Stimulated activated CD4-positive, alpha-beta T cell treated with anti-CD3 and anti-CD28 coated beads, Interleukin-2, amount 100 ng/mL, for 24 hours (primary cell): ENCODE data around the gene ARMC5.
"Not testable (repeated sequence)": the region's sequence is repeated elsewhere in the genome, so short reads cannot be mapped to it uniquely, and the experiment has no call there.

Experiments used
- DNase-seq, 2 donors: peaks; one replicate each; pipeline ENCODE4 v3.0.0-alpha.2; 2020

The ARMC5 gene

DNA sequence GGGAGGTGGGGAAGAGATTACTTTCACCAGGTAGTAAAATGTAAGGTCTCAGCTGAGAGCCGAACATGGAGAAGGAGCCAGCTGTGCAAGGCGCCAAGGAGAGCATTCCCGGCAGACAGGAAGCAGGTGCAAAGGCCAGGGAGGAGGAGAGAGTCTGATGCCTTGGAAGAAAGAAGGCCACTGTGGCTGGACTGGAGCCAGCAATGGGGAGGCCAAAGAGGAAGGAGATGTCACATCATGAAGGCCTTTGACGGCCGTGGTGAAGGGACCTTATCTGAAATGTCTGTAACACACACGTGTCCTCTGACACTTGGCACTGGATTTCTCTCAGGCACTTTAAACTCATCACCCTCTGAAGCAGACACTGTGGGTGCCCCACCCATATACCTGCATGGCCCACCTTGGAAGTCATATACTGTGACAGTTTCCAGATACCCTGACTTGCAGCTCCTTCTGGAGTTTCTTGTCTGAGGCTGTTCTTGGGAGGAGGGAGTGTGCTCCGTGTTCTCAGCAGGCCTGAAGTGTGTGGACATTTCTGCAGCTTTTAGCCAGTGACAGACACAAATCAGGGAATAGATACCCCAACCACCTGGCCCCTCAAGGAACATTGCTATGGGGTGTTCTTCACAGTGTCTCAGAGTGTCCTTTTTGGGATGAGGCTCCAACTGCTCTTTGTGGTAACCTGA, 21.7 kb downstream of the ARMC5 start:
- no peak for DNase-seq

DNA sequence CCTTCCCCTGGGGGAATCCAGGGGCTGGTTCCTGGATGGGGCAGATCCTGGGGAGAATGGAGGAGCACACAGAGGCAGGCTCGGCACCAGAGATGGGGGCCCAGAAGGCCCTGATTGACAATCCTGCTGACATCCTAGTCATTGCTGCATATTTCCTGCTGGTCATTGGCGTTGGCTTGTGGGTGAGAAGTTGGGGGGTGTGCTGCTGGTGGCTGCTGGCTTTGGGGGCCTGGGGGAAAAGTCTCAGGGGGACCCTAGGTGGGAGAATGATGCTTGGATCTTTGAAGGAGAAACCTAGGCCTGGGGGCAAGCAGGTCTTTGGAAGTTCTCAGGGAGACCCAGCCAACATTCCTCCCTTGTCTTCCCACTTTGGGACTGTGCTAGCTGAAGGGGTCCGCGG, 23.8 kb downstream of the ARMC5 start, which contains the start of gene SLC5A2:
SLC5A2 (plus strand) TSS at position 43 of the 400 bp plus-strand sequence; CDS start at position 57, 14 bp downstream.
- DNase-seq = no peak

DNA sequence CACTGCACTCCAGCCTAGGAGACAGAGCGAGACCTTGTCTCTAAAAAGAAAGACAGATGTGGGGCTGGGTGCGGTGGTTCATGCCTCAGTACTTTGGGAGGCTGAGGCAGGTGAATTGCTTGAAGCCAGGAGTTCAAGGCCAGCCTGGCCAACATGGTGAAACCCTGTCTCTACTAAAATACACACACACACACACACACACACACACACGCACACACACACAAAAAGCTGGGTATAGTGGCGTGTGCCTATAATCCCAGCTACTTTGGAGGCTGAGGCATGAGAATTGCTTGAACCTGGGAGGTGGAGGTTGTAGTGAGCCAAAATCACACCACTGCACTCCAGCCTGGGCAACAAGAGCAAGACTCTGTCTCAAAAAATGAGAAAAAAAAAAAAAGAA, 24.7 kb downstream of the ARMC5 start:
- not testable (repeated sequence) for DNase-seq

DNA sequence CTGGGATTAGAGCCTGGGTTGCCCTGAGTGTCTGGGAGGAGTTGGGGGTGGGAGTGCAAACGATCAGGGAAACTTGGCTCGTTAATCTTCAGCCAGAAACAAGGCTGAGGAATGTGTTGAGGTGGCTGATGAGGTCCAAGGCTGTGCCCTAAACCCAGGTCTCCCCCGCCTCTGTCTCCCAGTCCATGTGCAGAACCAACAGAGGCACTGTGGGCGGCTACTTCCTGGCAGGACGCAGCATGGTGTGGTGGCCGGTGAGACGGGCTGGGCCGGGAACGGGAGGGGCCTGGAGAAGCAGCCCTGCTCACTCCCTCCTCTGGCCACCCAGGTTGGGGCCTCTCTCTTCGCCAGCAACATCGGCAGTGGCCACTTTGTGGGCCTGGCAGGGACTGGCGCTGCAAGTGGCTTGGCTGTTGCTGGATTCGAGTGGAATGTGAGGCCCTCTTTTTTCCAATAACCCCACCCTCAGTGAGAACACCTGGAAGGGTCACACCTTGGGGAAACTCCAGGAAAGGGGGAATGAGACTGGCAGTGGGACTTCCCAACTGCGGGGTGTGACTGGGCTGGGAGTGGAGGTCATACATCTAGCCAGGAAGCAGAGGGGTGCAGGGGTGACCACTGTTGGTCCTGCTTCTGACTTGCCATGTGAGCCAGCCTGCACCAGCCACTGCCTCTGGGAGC, 25.3 kb downstream of the ARMC5 start:
- DNase-seq = no peak

- no peak for DNase-seq
Observed at GRCh38 chr16:31485571-31485970, 26.3 kb downstream of the ARMC5 start.

DNA sequence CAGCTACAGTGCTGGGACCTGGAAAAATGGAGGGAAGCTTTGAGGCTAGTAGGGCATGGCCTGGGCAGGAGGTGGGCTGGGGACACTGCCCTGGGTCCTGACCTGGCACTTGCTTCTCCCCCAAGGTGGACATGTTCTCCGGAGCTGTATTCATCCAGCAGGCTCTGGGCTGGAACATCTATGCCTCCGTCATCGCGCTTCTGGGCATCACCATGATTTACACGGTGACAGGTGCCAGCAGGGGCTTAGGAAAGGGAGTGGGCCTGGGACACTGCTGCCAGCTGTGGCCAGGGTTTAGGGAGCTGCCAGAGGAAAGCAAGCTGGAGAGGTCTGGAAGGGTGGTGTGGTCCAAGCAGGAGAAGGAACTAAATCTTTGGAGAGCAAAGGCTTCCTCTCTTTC, 26.7 kb downstream of the ARMC5 start:
- no peak for DNase-seq

DNA sequence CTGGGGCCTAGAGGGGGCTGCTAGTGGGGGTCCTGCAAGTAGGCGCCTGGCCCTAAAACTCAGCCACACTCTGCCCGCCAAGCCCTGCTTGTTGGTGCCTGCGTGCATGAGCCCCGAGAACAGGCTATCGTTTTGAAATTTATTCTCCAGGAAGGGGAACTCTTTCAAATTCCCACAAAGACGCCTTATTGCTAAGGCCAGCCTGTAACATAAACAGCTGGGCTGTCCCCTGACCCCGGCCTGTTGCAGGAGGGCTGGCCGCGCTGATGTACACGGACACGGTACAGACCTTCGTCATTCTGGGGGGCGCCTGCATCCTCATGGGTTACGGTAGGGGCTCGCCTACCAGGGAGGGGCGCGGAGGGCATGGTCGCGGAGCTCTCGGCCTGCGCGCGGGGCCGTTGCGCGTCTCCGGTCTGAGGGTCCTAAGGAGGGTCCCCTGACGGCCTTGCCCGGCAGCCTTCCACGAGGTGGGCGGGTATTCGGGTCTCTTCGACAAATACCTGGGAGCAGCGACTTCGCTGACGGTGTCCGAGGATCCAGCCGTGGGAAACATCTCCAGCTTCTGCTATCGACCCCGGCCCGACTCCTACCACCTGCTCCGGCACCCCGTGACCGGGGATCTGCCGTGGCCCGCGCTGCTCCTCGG, 27.9 kb downstream of the ARMC5 start:
- no peak for DNase-seq

DNA sequence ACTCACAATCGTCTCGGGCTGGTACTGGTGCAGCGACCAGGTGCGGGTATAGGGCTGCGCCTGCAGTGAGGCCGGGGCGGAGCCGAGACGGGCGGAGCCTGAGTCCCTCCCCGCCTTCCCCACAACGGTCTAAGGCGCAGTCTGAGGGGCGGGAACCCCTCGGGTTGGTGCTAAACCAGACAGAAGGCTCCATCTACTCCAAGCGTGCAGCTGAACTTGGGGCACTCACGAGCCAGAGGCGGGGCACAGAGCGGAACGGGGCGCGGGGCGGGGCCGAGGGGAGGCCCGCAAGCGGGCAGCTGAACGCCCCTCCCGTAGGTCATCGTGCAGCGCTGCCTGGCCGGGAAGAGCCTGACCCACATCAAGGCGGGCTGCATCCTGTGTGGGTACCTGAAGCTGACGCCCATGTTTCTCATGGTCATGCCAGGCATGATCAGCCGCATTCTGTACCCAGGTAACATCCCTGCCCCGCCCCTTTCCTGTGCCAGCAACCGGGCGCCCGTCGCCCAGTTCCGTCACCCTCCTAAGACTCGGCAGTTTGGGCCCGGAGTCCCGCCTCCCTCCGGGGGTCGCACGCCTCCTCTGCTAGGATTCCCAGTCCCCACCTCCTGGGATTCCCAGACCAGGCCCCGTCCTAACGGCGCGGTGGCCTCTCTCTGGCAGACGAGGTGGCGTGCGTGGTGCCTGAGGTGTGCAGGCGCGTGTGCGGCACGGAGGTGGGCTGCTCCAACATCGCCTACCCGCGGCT, 28.6 kb downstream of the ARMC5 start:
- DNase-seq = peak; percentile 68 to 69

- no peak for DNase-seq
Observed at GRCh38 chr16:31488468-31489297, 29.4 kb downstream of the ARMC5 start.

DNA sequence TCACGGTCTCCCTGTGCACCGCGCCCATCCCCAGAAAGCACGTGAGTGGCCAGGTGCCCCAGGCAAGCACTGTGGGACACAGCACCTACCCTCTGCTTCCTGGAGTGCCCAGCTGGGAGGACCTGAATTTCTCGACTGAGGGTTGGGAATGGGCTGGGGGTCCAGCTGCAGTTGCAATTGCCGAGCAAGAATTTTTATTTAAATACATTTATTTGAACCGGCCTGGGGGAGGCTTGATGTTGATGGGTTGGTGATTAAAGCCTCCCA, 29.9 kb downstream of the ARMC5 start:
- DNase-seq = no peak

DNA sequence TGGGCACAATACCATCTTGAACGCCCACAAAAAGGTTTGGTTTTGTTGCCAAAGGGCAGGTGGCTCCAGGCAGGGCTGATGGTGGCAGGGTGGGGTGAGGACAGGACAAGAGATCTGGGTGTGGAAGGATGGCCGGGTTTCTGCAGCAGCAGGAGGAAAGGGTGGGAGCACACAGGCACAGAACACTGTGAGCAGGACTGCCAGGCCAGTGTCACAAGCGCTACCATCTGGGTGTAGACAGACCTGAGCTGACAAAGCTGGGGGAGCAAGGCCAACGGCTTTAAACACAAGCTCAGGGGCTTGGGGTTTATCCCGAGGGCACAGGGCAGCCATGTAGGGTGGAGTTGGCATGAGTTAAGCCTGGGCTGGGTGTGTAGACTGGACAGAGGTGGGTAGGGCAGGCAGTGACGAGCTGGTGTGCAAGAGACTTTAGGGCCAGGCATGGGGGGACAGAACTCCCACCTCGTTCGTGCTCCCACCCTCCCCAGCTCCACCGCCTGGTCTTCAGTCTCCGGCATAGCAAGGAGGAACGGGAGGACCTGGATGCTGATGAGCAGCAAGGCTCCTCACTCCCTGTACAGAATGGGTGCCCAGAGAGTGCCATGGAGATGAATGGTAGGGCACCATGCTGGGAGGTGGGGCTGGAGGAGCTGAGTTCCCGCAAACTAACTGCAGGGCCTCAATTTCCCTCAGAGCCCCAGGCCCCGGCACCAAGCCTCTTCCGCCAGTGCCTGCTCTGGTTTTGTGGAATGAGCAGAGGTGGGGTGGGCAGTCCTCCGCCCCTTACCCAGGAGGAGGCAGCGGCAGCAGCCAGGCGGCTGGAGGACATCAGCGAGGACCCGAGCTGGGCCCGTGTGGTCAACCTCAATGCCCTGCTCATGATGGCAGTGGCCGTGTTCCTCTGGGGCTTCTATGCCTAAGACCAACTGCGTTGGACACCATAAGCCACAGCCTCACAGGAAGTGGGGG, 30.6 kb downstream of the ARMC5 start:
- no peak for DNase-seq

DNA sequence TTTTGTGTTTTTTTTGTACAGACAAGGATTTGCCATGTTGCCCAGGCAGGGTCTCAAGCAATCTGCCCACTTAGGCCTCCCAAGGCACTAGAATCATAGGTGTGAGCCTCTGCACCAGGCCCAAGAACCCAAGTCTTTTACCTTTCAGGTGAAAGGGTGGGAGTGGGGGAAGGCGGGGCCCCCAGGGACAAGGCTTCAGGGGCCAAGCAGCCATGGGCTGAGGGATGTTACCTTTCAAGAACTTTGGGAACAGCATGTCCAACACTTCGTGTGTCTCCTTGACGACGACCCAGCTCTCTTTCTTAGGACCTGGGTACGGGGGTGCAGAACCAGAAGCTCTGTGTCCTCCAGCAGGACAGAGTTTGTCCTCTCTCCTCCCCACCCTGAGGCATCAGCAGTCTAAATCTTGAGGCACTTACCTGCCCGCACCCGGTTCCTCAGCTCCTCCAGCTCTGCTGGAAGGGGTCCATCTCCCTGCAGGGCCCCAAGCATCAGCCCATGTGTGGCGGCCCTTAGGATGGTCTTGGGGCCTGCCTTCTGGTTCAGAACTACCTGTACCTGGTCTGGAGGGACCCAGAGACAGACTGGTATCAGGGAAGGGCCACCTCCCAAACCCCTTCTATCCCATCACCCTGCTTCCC, 32.6 kb downstream of the ARMC5 start:
- DNase-seq = no peak

DNA sequence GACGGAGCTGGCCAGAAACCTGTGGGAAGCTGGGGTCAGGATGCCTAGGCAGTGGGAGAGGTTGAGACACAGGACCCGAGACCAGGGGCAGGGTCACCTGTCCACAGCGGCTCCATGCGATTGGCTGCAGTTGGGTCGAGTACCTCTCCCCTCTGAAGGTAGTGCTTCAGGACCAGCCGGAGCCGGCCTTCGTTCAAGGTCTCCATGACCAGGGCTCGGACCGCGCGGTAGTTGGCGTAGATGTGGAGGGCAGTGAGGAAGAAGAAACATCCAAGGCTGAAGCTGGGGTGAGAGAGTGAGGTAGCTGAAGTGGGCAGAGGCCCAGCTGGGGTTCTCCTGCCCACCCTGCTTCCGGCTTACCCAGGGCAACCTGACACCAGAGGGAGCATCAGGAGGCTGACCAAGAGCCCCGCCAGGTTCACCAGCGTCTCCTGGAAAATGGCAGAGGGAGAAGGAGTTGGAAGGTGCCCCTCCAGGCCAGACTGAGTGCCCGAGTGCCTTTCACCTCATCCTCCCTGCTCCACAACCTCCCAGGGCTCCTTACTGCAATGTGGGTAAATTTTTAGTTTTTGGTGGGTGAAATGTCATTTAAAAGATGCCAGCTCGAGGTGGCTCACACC, 34.3 kb downstream of the ARMC5 start:
- no peak for DNase-seq

- no peak for DNase-seq
Observed at GRCh38 chr16:31496670-31497069, 37.4 kb downstream of the ARMC5 start.

GRCh38 chr16:31498493-31498892, 39.2 kb downstream of the ARMC5 start:
- no peak for DNase-seq

DNA sequence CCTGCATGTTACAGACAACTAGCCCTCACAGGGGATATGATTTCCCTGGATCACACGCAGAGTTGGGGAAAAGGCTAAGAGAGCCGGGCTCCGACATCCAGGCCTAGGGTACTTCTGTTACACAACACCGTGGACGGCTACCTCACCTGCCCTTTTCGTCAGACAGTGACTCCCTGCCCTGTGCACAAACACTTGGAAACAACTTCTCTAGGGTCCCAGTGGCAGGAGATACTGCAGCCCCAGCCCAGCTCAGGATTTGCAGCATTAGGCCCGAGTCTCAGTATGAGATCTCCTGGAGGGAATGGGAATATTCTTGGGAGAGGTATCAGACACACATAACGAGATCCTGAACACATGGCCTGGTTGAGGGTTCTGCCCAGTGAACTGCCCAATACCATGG, 40.6 kb downstream of the ARMC5 start:
- DNase-seq = no peak

- no peak for DNase-seq
Observed at GRCh38 chr16:31501226-31501965, 42.1 kb downstream of the ARMC5 start.

DNA sequence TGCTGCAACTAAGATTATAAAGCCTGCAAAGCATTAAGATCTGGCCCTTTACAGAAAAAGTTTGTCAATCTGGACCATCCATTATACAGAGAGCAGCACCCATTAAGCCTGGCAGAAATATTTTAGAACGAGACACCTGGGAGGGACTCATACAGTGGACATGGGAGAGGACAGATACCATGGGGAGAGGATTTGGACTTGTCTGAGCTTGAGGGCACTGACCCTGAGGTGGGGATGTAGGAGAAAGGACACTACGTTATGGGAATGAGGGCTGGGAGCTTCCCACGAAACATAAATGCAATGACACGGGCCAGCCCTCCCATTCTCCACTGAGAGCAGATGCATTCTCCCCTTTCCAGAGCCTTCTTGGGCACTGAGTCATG, 42.7 kb downstream of the ARMC5 start:
- no peak for DNase-seq

GRCh38 chr16:31502981-31503380, 43.7 kb downstream of the ARMC5 start:
- no peak for DNase-seq

DNA sequence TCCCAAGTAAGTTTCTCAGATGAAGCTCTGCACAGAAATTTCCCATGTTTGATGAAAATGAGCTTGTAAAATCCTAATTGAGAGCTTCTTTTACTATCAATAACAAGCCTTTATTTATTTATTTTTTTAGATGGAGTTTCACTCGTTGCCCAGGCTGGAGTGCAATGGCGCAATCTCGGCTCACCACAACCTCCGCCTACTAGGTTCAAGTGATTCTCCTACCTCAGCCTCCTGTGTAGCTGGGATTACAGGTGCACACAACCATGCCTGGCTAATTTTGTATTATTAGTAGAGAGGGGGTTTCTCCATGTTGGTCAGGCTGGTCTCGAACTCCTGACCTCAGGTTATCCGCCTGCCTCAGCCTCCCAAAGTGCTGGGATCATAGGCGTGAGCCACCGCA, 44.3 kb downstream of the ARMC5 start:
- DNase-seq = not testable (repeated sequence)
